ENCODE measurements around the gene GM2A.

Gene GM2A

DNA sequence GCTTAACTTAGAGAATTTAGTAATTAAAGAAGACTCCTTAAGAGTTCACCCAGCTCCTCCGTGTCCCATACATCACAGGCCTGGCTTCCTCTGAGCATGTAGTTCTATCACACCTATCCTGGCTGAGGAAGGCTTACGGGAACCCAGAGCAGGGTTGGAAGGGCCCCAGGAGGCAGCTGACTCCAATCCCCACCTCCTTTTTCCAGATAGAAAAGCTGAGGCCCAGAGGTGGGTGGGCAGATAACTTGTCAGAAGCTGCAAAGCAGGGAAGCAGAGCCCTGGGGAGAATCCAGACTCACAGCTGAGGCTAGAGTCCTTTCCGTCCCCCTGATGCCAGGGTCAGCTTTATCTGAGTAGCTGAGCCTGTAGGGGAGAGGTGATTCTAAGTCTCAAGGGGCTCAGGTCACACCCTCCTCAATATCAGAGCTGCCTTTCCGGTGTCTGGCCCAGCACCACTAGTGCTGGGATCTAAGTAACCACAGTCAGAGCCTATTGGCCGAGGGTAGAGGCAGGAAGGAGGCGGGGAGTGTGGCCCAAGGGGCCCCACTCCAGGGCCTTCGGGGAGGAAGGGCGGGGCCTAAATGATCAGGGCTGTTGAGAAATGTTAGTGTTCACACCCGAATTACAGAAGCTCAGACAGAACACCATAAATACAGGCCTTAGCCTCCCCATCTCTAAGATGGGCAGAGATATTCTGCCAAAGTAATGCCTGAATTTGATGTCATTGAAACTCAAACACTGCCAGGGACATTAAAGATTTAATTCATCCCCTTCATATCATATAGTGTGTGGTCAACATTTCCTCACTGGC is 39.0 kb upstream of the GM2A start:
- CTCF ChIA-PET: interaction anchor here (0.8 to 2.9 kb wide), 11 partner anchors 9 to 102 kb away, joined by 3 to 12 read pairs (median 6); partner anchors contain the start of gene CCDC69
- TF ChIP-seq, protein P1, sequence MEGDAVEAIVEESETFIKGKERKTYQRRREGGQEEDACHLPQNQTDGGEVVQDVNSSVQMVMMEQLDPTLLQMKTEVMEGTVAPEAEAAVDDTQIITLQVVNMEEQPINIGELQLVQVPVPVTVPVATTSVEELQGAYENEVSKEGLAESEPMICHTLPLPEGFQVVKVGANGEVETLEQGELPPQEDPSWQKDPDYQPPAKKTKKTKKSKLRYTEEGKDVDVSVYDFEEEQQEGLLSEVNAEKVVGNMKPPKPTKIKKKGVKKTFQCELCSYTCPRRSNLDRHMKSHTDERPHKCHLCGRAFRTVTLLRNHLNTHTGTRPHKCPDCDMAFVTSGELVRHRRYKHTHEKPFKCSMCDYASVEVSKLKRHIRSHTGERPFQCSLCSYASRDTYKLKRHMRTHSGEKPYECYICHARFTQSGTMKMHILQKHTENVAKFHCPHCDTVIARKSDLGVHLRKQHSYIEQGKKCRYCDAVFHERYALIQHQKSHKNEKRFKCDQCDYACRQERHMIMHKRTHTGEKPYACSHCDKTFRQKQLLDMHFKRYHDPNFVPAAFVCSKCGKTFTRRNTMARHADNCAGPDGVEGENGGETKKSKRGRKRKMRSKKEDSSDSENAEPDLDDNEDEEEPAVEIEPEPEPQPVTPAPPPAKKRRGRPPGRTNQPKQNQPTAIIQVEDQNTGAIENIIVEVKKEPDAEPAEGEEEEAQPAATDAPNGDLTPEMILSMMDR (IDR thresholded peaks at IDR 0.05; ENCODE audit: control extremely low read depth, extremely low read depth, low read depth, missing control alignments): no peak
- POLR2A ChIA-PET: interaction anchor here (0.5 to 6.5 kb wide), 11 partner anchors 9 to 801 kb away, joined by 3 to 53 read pairs (median 4); partner anchors contain the start of genes CCDC69, CD74, G3BP1 and GM2A
- DNase-seq (ENCODE audit: extremely low spot score): peak; percentile 90

DNA sequence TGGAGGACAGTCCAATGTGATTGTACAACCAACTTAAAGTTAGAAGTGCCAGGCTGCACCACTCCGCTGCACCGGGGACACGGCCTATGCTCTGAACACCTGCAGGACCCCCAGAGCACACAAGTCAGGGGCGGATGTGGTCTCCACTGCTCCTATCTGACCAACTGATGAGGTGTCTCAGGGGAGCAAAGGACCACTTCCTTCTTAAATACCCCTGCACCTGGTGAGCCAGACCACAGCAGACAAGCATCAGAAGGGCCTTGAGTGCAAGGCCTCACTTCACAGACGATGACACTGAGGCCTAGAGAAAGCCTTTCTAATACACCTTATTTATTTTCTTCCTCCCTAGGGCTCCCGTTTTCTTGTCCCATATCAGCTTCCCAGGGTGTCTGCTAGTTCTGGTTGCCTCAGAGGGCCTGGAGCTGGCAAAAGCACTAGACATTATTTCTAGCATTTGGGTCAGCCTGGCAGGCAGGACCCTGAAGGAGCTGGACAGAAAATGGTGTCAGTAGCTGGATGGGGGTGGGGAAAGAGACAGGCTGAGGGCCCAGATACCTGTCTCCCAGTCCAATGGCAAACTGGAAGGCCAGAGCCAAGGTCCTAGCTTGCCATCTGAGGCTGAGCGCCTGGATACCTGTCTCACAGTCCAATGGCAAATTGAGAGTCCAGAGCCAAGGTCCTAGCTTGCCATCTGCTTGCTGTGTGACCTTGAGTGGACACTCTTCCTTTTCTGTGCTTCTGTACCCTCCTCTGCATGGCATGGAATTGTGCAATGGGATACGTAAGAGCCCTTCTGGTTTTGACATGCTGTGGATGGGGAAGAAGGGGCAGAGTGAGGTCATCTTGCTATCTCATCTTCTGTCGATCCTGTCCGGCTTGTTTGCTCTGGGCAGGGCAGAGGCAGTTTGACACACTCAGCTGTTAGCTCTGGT is 38.1 kb upstream of the GM2A start:
- ChIA-PET CTCF (interaction anchor here (0.8 to 2.9 kb wide), 8 partner anchors 9 to 102 kb away, joined by 3 to 12 read pairs (median 8); partner anchors contain the start of gene CCDC69), POLR2A (interaction anchor here (0.5 to 6.5 kb wide), 10 partner anchors 8 to 802 kb away, joined by 3 to 53 read pairs (median 4); partner anchors contain the start of genes CCDC69, CD74, G3BP1 and GM2A)
- TF ChIP-seq, protein P1 (IDR thresholded peaks at IDR 0.05; ENCODE audit: control extremely low read depth, extremely low read depth, low read depth, missing control alignments): no peak
- peak; percentile 72 for DNase-seq (ENCODE audit: extremely low spot score)

DNA sequence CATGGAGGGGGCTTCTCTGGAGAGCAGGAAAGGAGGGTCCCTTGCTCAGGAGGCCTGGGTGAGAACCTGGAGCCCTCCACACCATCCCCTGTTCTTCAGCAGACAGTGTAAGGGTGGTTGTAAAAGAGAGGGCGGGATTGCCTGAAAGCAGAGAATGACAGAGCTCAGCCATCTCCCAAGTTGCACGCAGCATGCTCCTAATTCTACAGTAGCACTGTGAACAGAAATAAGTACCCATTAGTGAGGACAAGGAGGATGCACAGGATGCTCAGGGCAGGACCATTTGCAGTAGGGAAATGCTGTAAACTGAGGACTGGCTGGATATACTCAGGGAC is 37.5 kb upstream of the GM2A start:
- ChIA-PET CTCF (interaction anchor here (1.0 to 2.5 kb wide), 4 partner anchors 8 to 101 kb away, joined by 3 to 12 read pairs (median 6); partner anchors contain the start of genes CCDC69 and GM2A), POLR2A (interaction anchor here (0.6 to 6.5 kb wide), 3 partner anchors 9 to 803 kb away, joined by 3 to 53 read pairs (median 3); partner anchors contain the start of genes CCDC69, CD74 and GM2A)
- DNase-seq (ENCODE audit: extremely low spot score): no peak
- TF ChIP-seq, protein P1 (IDR thresholded peaks at IDR 0.05; ENCODE audit: control extremely low read depth, extremely low read depth, low read depth, missing control alignments): no peak

DNA sequence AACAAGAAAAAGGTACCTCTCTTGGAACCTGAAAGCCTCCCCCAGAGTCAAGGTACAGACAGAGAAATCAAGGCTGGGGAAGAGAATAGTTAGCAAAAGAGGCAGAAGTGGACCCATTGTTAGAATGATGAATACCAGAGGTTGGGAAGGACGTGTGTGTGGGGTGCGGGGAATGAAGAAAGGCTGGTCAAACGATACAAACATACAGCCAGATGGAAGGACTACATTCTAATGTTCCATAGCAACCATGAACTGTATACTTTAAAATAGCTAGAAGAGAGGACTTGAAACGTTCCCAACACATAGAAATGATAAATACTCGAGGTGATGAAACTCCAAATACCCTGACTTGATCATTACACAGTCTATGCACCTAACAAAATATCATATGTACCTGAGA is 36.2 kb upstream of the GM2A start:
- POLR2A ChIA-PET: interaction anchor here (6.5 kb wide), 1 partner anchor 37 kb away, joined by 53 read pairs; the partner anchor contains the start of gene GM2A
- no peak for DNase-seq (ENCODE audit: extremely low spot score)
- CTCF ChIA-PET: interaction anchor here (1.2 kb wide), 1 partner anchor 8 kb away, joined by 3 read pairs; no protein-coding TSS in a partner anchor
- TF ChIP-seq, protein P1 (IDR thresholded peaks at IDR 0.05; ENCODE audit: control extremely low read depth, extremely low read depth, low read depth, missing control alignments): no peak

DNA sequence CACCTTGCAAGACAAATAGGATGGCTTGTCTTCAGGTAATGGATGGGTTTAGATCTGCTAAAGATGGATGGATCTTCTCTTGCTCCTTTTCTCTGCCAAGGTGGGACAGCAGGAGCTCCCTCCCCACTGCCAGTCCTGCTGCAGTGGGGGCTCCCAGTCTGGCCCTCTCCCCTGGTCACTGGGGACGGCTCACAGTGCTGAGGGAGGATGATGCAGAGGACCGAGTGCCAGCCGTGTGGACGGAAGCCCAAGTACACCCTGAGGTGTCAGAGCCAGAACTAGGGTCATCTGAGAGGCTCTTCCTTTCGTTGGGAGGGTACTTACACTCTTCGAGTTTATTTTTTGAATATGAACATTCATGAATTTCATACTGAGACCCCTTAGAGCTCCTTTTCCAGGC is 34.8 kb upstream of the GM2A start:
- DNase-seq (ENCODE audit: extremely low spot score): no peak
- ChIA-PET CTCF (interaction anchor here (1.2 to 1.8 kb wide), 3 partner anchors 10 to 34 kb away, joined by 3 to 6 read pairs (median 4); partner anchors contain the start of gene GM2A), POLR2A (no interaction called here)
- TF ChIP-seq, protein P1 (IDR thresholded peaks at IDR 0.05; ENCODE audit: control extremely low read depth, extremely low read depth, low read depth, missing control alignments): no peak

DNA sequence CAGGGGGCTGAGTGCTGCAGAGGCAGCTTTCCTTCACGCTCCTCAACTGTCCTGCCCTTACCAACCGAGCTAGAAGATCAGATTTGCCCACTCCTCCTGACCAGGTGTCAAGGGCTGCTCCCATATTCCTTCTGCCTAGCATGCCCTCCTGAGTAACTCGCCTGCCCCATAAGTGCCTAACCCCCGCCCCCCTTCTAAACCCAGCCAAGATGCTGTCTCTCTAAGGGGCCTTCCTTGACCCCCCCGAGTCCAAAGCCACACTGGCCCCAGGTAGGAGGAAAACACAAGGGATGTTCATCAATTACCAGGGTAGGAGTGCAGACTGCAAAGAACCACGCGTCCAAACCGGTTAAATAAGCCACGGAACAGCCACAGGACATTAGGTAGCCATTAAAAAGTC is 33.8 kb upstream of the GM2A start:
- TF ChIP-seq, protein P1 (IDR thresholded peaks at IDR 0.05; ENCODE audit: control extremely low read depth, extremely low read depth, low read depth, missing control alignments): no peak
- DNase-seq (ENCODE audit: extremely low spot score): no peak
- ChIA-PET CTCF (interaction anchor here (1.2 to 2.1 kb wide), 6 partner anchors 9 to 35 kb away, joined by 3 to 6 read pairs (median 4); partner anchors contain the start of gene GM2A), POLR2A (no interaction called here)
